GM21367 (cell line): ENCODE measurements around the gene MXD4.
"Not testable (repeated sequence)": the region's sequence is repeated elsewhere in the genome, so short reads cannot be mapped to it uniquely, and the experiment has no call there.

Experiments used
- ATAC-seq: cut with Tn5 transposase; IDR thresholded peaks from one replicate; pipeline ENCODE4 v1.9.1; 2021; ENCODE audit not compliant: unreplicated experiment

The MXD4 gene

DNA sequence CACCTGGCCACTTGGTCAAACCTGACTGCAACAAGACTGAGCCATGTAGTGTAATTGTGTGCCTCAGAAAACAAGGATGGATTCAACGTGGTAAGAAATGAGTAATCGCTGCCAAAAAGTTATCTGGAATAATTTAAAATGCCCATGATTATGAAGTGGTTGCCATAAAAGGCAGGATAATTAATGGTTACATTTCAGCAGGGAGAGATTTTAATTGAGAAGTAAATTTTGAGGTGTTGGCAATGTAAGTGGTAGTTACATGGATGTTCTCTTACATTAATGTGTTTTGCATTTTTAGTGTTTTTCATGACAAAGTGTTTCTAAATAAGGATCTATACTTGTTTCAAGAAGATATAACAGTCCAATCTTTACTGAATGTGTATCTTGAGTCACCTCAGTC lies 35.6 kb downstream of the MXD4 start:
- no peak for ATAC-seq

DNA sequence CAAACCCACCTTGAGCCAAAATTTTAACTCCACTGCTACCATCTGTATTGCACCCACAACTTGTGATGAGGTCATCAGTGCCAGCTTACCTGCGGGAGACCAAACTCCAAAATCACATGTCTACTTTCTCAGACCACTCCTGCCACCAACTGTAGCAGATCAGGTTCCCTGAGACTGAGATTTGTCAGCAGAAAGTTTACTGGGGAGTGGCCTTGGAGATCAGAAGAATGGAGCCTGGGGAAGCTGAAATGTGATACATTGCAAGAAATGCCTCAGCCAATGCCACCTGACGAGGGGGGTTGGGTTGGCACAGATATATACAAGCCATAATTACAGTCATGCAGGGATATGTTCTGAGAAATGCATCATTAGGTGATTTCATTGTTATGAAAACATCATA lies 39.1 kb downstream of the MXD4 start:
- ATAC-seq = no peak

DNA sequence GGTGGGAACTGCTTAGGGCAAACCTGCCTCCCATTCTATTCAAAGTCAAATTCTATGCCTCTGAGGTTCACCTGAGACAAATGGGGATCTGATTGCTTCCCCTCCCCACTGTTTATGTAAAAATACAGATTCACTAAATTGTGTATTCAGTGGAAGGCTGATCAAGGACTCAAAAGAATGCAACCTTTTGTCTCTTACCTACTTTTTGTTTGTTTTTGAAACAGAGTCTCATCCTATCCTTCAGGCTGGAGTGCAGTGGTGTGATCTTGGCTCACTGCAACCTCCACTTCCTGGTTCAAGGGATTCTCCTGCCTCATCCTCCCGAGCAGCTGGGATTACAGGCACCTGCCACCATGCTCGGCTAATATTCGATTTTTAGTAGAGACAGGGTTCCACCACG lies 40.5 kb downstream of the MXD4 start:
- ATAC-seq = not testable (repeated sequence)

DNA sequence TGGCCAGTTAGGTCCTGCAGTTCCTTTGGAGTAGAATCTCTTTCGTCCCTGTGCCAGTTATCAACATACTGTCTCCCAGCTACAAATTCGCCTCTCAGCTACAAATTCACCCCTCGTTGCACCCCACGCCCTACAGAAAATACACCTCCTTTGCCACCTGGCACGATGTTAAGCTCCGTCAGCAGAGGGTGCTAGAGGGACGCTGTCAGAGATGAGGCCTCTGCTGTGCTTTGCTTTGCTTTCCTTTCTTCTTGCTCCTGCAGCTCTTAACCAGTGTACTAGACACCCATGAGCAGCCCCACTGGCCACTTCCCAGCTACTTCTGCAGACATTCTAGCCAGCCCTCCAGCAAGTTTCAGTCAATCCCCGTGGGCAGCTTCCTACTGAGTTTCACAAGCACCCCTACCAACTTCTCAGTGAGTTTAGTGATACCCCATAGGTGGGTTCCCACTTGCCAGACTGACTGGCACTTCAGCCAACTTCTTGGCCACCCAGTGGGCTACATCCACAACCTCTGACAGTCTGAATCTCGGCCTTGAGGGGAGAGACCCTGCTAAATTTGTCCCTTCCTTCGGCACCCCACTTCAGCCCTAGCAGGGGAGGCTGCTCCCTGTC lies 41.8 kb downstream of the MXD4 start:
- no peak for ATAC-seq

DNA sequence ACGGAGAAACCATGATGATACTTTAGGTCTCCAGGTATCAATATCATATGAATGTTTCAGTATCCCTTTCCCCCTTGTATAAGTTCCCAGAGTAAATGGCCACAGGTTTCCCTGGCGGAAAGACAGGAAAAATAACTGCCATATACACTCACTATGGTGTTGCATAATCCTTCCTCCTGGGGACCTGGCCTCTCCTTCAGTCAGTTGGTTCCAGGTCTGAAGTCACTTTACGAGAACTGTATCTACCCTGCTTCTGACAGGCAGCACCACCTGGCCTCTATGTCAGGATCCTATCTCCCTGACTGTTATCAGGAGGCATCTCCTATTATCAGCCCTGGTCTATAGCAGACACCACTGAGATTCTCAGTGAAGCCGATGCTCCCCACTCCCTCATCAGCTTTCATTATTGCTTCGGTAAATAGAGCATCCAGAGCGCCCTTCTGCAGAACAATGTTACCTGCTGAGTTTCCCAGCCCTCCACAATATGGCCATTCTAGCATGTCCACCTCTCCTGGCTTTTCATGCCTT lies 42.6 kb downstream of the MXD4 start:
- ATAC-seq = no peak

DNA sequence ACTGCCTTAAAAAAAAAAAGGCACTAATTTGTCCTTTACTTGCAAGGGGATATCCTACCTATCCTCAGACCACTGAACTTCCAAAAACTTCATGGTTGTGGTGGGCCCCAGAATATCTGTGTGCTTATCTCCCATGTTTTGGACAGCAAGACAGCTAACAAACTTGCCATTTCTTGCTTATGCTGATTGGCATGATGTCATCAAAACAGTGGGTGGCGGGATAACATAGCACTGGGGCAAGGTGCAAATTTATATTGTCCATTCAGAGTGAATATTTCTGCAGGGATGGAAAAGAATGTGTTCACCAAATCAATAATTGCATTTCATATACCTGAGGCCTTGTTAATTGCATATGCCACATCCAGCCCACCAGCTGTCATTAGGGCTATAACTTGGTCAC lies 43.5 kb downstream of the MXD4 start:
- no peak for ATAC-seq

DNA sequence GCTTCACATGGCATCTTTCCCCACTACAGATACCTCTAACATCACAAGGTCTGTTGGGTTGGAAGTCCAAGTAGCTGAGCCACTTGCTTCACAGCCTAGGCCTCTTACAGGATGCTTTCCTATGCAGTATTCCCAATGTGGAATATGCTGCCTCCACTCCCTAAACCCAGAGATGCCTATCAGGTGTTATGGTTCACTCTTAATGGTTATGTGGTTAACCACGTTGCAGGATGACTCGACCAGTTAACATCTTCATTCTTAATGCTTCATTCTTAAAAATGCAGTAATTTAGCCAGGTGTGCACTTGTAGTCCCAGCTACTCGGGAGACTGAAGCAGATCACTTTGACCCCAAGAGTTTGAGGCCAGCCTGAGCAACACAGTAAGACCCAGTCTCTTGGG lies 44.2 kb downstream of the MXD4 start:
- ATAC-seq = no peak

DNA sequence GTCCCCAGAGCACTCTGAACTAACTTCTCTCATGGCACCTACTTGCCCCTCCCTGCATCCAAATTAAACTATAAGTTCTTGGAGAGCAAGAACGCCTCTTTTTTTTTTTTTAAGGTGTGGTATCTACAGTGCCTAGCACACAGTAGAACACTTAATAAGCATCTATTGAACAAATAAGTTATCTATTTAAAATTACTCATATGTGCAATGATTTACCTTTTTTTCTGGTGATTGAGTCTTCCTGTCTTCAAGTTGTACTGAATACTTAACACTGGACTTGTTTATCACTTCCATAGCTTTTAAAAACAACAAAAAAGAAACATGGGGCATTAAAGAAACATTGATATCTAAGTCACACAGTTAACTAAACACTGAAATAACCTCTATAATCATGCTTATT lies 49.1 kb downstream of the MXD4 start:
- no peak for ATAC-seq

DNA sequence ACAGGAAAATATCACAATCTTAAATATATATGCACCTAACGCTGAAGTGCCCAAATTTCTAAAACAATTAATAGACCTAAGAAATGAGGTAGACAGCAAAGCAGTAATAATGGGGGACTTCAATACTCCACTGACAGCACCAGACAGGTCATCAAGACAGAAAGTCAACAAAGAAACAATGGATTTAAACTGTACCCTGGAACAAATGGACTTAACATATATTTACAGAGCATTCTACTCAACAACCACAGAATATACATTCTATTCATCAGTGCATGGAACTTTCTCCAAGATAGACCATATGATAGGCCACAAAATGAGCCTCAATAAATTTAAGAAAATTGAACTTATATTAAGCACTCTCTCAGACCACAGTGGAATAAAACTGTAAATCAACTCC lies 59.1 kb downstream of the MXD4 start:
- not testable (repeated sequence) for ATAC-seq
